Measurements from ENCODE around the gene PFDN6. TPM values are rescaled to one million over a fixed set of nuclear protein-coding genes. Genes with fewer than 3 reads are reported as not detected.

The PFDN6 gene
- total RNA-seq, 1 experiment from 2014 or later = 83.4 TPM

DNA sequence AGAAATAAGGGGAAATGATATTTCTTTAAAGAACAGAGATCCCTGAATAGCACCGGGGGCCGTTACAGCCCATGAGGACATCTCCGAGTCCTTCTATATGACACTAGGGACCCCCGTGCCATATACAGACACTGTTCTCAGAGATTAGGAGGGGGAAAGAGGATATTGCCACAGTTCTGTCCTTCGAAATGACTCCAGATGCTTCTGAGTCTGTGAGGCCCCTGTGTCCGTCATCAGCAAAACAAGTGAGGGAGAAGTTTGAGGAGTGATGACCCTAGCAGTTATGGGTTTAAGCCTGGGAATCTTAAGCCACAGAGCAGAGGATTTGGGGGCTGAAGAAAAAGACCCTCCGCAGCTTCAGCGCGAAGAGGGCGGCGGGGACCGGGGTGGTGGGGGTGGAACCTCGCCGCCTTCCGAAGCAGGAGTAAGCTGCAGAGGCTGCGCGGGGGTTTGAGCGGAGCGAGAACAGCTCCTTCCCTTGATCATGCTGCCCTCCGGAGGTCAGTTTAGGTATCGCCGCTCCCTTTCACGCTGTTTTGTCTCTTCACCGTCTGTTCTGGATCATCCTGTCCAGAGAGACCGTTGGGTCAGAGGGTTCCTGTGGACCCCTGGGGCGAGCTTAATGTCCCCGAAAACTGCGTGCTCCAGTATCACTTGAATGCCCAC, 41.3 kb upstream of the PFDN6 start:
- H3K9me3 ChIP-seq (ENCODE audit: low read depth, low read length, poor library complexity, severe bottlenecking) = no peaks in the 10 kb centered on the region
- no peaks in the 10 kb centered on the region for H3K27me3 ChIP-seq (replicated peaks; ENCODE audit: insufficient read depth, low read depth, low read length, poor library complexity)
- ChIA-PET POLR2A (ENCODE audit: low non-redundant PET) (interaction anchor here (0.6 to 2.0 kb wide), 2 partner anchors 28 to 276 kb away, joined by 5 to 8 read pairs; no protein-coding TSS in a partner anchor), CTCF (interaction anchor here (0.5 to 1.5 kb wide), 16 partner anchors 16 to 1057 kb away, joined by 3 to 8 read pairs (median 4); partner anchors contain the start of gene B3GALT4)
- H3K27ac ChIP-seq (ENCODE audit: low read depth, low read length, poor library complexity, severe bottlenecking) = peak overlapping the region; percentile 94
- H3K36me3 ChIP-seq (ENCODE audit: insufficient read depth, low read length, poor library complexity, severe bottlenecking) = peaks cover 3% of the 10 kb centered on the region
- peak overlapping the region; percentile 59 for H3K4me3 ChIP-seq (ENCODE audit: low read depth, low read length, poor library complexity, severe bottlenecking)
- H3K4me1 ChIP-seq (ENCODE audit: insufficient read depth, low read length, poor library complexity, severe bottlenecking) = peaks cover 16% of the 10 kb centered on the region
- intact Hi-C loops (cut with micrococcal nuclease; ENCODE audit: unreplicated experiment) = loop anchor here (1.0 to 2.0 kb wide), 4 partner anchors 39 to 234 kb away; partner anchors contain the start of genes RING1, RXRB and SLC39A7
- TF ChIP-seq EZH2 (IDR thresholded peaks at IDR 0.05; ENCODE audit: borderline replicate concordance, low read depth, low read length, poor library complexity, severe bottlenecking) = no peak
- TF ChIP-seq, protein P1, sequence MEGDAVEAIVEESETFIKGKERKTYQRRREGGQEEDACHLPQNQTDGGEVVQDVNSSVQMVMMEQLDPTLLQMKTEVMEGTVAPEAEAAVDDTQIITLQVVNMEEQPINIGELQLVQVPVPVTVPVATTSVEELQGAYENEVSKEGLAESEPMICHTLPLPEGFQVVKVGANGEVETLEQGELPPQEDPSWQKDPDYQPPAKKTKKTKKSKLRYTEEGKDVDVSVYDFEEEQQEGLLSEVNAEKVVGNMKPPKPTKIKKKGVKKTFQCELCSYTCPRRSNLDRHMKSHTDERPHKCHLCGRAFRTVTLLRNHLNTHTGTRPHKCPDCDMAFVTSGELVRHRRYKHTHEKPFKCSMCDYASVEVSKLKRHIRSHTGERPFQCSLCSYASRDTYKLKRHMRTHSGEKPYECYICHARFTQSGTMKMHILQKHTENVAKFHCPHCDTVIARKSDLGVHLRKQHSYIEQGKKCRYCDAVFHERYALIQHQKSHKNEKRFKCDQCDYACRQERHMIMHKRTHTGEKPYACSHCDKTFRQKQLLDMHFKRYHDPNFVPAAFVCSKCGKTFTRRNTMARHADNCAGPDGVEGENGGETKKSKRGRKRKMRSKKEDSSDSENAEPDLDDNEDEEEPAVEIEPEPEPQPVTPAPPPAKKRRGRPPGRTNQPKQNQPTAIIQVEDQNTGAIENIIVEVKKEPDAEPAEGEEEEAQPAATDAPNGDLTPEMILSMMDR (conservative IDR thresholded peaks at IDR 0.05; ENCODE audit: low read depth, low read length) = peak; percentile 91
- BruUV-seq (replicated peaks) = no TSS peak
- DNase-seq (ENCODE audit: low spot score) = peak; percentile 91

DNA sequence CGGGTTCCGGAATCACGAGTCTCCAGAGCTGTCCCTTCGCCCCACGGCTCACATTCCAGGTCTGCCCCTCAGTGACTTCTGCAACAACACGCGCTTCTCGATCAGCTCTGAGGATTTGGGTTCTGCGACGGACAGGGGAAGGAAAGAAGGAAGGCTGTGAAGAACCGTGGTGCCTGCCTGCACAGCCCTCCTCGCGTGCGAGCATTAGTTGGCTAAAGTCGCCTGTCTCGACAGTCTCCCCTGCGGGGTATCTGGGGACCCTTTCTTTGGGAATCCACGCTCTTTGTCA, 40.8 kb upstream of the PFDN6 start:
- intact Hi-C loops (cut with micrococcal nuclease; ENCODE audit: unreplicated experiment) = loop anchor here (1.0 to 2.0 kb wide), 4 partner anchors 40 to 234 kb away; partner anchors contain the start of genes RING1, RXRB and SLC39A7
- H3K36me3 ChIP-seq (ENCODE audit: insufficient read depth, low read length, poor library complexity, severe bottlenecking) = peaks cover 3% of the 10 kb centered on the region
- no peaks in the 10 kb centered on the region for H3K9me3 ChIP-seq (ENCODE audit: low read depth, low read length, poor library complexity, severe bottlenecking)
- peak overlapping the region; percentile 59 for H3K4me3 ChIP-seq (ENCODE audit: low read depth, low read length, poor library complexity, severe bottlenecking)
- H3K27ac ChIP-seq (ENCODE audit: low read depth, low read length, poor library complexity, severe bottlenecking) = peak overlapping the region; percentile 94
- peak; percentile 74 for DNase-seq (ENCODE audit: low spot score)
- peaks cover 16% of the 10 kb centered on the region for H3K4me1 ChIP-seq (ENCODE audit: insufficient read depth, low read length, poor library complexity, severe bottlenecking)
- no TSS peak for BruUV-seq (replicated peaks)
- H3K27me3 ChIP-seq (replicated peaks; ENCODE audit: insufficient read depth, low read depth, low read length, poor library complexity) = no peaks in the 10 kb centered on the region
- no peak for TF ChIP-seq EZH2 (IDR thresholded peaks at IDR 0.05; ENCODE audit: borderline replicate concordance, low read depth, low read length, poor library complexity, severe bottlenecking)
- TF ChIP-seq, protein P1 (conservative IDR thresholded peaks at IDR 0.05; ENCODE audit: low read depth, low read length) = peak; percentile 39; the same call in 1 of the 2 replicates
- CTCF ChIA-PET = interaction anchor here (0.6 to 1.5 kb wide), 9 partner anchors 36 to 411 kb away, joined by 3 to 8 read pairs (median 5); no protein-coding TSS in a partner anchor
- POLR2A ChIA-PET (ENCODE audit: low non-redundant PET) = interaction anchor here (0.6 to 2.0 kb wide), 2 partner anchors 29 to 277 kb away, joined by 3 to 8 read pairs; no protein-coding TSS in a partner anchor

DNA sequence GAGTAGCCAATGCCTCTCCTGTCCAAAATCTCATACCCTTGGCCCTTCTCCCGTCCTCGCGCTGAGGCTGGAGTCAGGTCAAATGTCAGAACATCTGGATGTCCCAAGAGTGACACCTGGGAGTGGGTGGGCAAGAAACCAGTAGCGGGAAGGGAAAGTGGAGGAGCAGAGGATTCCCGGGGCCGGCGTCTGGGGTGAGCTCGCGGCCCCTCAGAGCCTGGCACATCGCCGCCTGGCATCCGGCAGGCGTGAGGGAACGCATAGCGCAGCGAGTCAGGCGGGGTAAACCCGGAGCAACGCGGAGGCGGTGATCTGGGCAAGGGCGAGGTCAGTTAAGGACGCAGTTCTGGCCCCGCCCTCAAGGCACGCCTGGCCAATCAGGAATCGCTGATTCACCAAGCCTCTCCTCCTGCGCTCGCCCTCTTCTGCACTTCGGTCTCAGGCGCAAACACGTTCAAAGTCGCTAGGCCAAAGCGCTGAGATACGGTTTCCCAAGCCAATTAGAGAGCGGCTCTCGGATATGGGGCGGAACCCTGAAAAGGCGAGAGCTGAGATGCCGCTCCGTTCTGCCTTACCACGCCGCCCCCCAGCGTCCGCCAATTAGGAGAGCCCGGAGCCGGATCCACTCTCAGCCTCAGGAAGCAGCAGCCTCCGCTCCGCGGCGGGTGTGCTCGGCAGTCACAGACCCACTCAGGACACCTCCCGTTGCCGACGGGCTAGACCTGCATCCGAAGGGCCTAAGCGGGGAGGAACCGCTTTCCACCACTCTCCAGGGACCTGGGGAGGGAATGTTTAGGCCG, 40.3 kb upstream of the PFDN6 start:
- ChIA-PET POLR2A (ENCODE audit: low non-redundant PET) (interaction anchor here (0.6 to 2.0 kb wide), 3 partner anchors 17 to 277 kb away, joined by 3 to 13 read pairs (median 8); no protein-coding TSS in a partner anchor), CTCF (interaction anchor here (0.5 to 1.5 kb wide), 8 partner anchors 87 to 412 kb away, joined by 3 to 7 read pairs (median 4); no protein-coding TSS in a partner anchor)
- intact Hi-C loops (cut with micrococcal nuclease; ENCODE audit: unreplicated experiment) = loop anchor here (1.0 to 2.0 kb wide), 5 partner anchors 40 to 235 kb away; partner anchors contain the start of genes RING1, RXRB and SLC39A7
- BruUV-seq (replicated peaks) = no TSS peak
- H3K27ac ChIP-seq (ENCODE audit: low read depth, low read length, poor library complexity, severe bottlenecking) = peak overlapping the region; percentile 94
- no peaks in the 10 kb centered on the region for H3K27me3 ChIP-seq (replicated peaks; ENCODE audit: insufficient read depth, low read depth, low read length, poor library complexity)
- no peak for TF ChIP-seq EZH2 (IDR thresholded peaks at IDR 0.05; ENCODE audit: borderline replicate concordance, low read depth, low read length, poor library complexity, severe bottlenecking)
- TF ChIP-seq, protein P1 (conservative IDR thresholded peaks at IDR 0.05; ENCODE audit: low read depth, low read length) = no peak
- no peaks in the 10 kb centered on the region for H3K9me3 ChIP-seq (ENCODE audit: low read depth, low read length, poor library complexity, severe bottlenecking)
- peaks cover 16% of the 10 kb centered on the region for H3K4me1 ChIP-seq (ENCODE audit: insufficient read depth, low read length, poor library complexity, severe bottlenecking)
- peaks cover 3% of the 10 kb centered on the region for H3K36me3 ChIP-seq (ENCODE audit: insufficient read depth, low read length, poor library complexity, severe bottlenecking)
- DNase-seq (ENCODE audit: low spot score) = peak; percentile 99
- peak overlapping the region; percentile 59 for H3K4me3 ChIP-seq (ENCODE audit: low read depth, low read length, poor library complexity, severe bottlenecking)
